NCI-H345 treated with DMSO at 0.1 percent for 48 hours (cell line): ENCODE measurements around the gene MAP7D3.
"Not testable (repeated sequence)": the region's sequence is repeated elsewhere in the genome, so short reads cannot be mapped to it uniquely, and the experiment has no call there.

Experiments
- DNase-seq: peaks from one replicate; lab custom pipeline; 2025; ENCODE audit not compliant: unreplicated experiment; lab: John Stamatoyannopoulos, UW

MAP7D3 gene

DNA sequence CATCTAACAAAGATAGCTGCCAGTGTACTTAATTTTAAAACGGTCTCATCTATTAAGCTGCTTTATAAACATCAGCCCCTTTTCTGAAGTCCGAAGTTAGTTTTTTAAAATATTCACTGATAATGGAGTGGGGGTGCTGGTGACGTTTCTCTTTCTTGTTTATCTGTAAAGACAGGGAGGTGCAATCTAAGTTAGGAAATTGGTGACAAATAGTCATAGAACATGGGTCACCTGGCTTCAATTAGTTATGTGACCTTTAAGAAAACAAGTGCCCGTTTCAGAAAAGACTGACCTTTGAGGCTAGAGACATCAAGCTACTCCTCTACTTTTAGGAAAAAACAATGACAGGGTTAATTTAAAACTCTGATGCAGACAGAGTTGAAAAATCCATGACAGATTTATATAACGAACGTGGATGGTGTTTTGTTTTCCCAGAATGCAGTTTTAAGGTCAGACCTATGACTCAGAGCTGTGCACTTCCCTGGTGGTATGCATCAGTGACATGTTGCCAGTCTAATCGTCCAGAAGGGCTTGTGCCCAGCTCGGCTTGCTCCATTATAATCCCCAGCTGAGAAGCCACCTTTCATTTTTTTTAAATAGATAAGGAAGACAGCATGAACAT, 65.7 kb downstream of the MAP7D3 start:
- DNase-seq, result no peak

- no peak for DNase-seq
These were observed 67.3 kb downstream of the MAP7D3 start for GRCh38 chrX:136183917-136184316.

- no peak for DNase-seq
These were observed 68.0 kb downstream of the MAP7D3 start for GRCh38 chrX:136183172-136183571.

GRCh38 chrX:136182414-136182813, 68.8 kb downstream of the MAP7D3 start:
- no peak for DNase-seq

- no peak for DNase-seq
These were observed 72.1 kb downstream of the MAP7D3 start for GRCh38 chrX:136179133-136179532.

DNA sequence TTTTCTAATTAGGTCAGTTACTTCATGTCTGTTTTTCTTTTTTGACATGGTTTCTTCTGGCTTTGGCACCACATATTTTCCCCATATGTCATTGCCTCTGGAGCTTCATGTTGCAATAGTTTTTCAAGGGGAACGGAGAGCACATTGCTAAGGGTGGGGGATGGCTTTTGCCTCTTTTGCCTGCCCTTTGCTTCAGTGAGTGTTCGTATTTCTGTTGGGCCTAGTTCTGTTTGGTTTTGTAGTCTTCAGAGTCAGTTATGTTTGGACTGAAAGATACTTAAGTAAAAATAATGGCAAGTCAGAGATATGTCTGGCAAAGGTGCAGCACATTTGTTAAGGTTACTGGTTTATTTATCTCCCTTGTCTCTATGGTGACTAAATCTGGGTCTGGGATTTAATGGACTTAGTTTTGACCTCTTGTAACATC, 74.8 kb downstream of the MAP7D3 start:
- no peak for DNase-seq

- no peak for DNase-seq
These were observed 79.8 kb downstream of the MAP7D3 start for GRCh38 chrX:136171420-136171819.

GRCh38 chrX:136170139-136170800, 80.9 kb downstream of the MAP7D3 start:
- DNase-seq, result no peak

- no peak for DNase-seq
These were observed 82.1 kb downstream of the MAP7D3 start for GRCh38 chrX:136168929-136169735.

DNA sequence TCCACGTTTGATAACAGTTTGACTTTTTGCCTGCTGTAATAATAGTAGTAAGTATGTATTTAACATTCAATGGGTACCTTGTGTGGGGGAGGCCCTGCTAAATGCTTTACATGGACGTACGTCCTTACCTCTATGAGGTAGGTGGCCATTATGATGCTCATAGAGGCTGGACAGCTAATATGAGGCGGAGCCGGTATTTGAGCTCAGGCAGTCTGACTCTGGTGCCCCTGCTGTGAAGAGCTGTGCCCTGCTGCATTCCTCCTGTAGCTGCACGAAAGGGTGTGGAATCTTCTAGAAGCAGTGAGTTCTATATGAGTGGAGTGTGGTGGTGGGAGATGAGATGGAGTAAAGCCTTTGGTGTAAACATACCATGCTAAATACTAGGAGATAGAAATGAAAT, 83.2 kb downstream of the MAP7D3 start:
- DNase-seq, result not testable (repeated sequence)

- no peak for DNase-seq
These were observed 84.9 kb downstream of the MAP7D3 start for GRCh38 chrX:136166221-136166855.

DNA sequence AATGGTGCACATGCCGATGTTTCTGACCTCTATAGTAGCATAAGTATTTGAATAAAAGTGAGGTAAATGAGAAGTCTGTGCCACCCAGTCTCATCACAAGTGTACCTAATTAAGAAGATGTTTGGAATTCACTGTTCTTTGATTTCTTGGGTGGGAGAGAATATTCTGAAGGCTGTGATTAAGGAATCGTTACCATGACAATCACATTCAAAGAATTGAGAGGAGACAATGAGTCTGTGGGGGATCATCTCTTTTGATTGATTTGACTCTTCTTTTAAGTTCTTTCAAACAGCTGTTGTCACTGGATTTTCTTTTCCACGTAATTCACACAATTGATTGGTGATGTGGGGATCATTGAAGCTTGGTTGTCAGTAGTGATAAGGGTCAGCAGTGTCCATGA, 85.8 kb downstream of the MAP7D3 start:
- no peak for DNase-seq

- DNase-seq, result no peak
These were observed 87.5 kb downstream of the MAP7D3 start for GRCh38 chrX:136163689-136164088.
